Fibroblast of skin of left quadriceps (primary cell): ENCODE measurements around the gene RASA3.

ENCODE experiments used
- DNase-seq, 2 experiments: peaks; one replicate each; pipeline ENCODE4 v3.0.0-alpha.2; 2013; ENCODE audit warnings: low read depth in 2 of 2

Gene RASA3

GRCh38 chr13:113968463-113969310 lies 163.7 kb downstream of the RASA3 start:
- DNase-seq: no peak

GRCh38 chr13:113967729-113968462 lies 164.5 kb downstream of the RASA3 start:
- no peak for DNase-seq

- DNase-seq: no peak
Measured at GRCh38 chr13:113967206-113967720, 165.2 kb downstream of the RASA3 start.

GRCh38 chr13:113965968-113966884 lies 166.2 kb downstream of the RASA3 start:
- DNase-seq: no peak

- no peak for DNase-seq
Measured at GRCh38 chr13:113965383-113965874, 167.0 kb downstream of the RASA3 start.

- DNase-seq: no peak
Measured at GRCh38 chr13:113964251-113964995, 168.0 kb downstream of the RASA3 start.

GRCh38 chr13:113963376-113963775 lies 169.0 kb downstream of the RASA3 start:
- no peak for DNase-seq

GRCh38 chr13:113962975-113963374 lies 169.4 kb downstream of the RASA3 start:
- no peak for DNase-seq

- DNase-seq: no peak
Measured at GRCh38 chr13:113962386-113962785, 170.0 kb downstream of the RASA3 start.

- DNase-seq: no peak
Measured at GRCh38 chr13:113960276-113960948, 172.0 kb downstream of the RASA3 start.

- DNase-seq: no peak
Measured at GRCh38 chr13:113959198-113959597, 173.2 kb downstream of the RASA3 start.

GRCh38 chr13:113958373-113958772 lies 174.1 kb downstream of the RASA3 start:
- DNase-seq: no peak

- DNase-seq: no peak
Measured at GRCh38 chr13:113956571-113956970, 175.9 kb downstream of the RASA3 start.

- no peak for DNase-seq
Measured at GRCh38 chr13:113955691-113956090, 176.7 kb downstream of the RASA3 start.

GRCh38 chr13:113955235-113955634 lies 177.2 kb downstream of the RASA3 start:
- no peak for DNase-seq

- no peak for DNase-seq
Measured at GRCh38 chr13:113954046-113954835, 178.2 kb downstream of the RASA3 start.

- DNase-seq: no peak
Measured at GRCh38 chr13:113953561-113953960, 178.9 kb downstream of the RASA3 start.

GRCh38 chr13:113952983-113953520 lies 179.4 kb downstream of the RASA3 start:
- no peak for DNase-seq
